ENCODE measurements around the gene TFDP2.
"Not testable (repeated sequence)": the region's sequence is repeated elsewhere in the genome, so short reads cannot be mapped to it uniquely, and the experiment has no call there.

Gene TFDP2, protein sequence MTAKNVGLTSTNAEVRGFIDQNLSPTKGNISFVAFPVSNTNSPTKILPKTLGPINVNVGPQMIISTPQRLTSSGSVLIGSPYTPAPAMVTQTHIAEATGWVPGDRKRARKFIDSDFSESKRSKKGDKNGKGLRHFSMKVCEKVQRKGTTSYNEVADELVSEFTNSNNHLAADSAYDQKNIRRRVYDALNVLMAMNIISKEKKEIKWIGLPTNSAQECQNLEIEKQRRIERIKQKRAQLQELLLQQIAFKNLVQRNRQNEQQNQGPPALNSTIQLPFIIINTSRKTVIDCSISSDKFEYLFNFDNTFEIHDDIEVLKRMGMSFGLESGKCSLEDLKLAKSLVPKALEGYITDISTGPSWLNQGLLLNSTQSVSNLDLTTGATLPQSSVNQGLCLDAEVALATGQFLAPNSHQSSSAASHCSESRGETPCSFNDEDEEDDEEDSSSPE

DNA sequence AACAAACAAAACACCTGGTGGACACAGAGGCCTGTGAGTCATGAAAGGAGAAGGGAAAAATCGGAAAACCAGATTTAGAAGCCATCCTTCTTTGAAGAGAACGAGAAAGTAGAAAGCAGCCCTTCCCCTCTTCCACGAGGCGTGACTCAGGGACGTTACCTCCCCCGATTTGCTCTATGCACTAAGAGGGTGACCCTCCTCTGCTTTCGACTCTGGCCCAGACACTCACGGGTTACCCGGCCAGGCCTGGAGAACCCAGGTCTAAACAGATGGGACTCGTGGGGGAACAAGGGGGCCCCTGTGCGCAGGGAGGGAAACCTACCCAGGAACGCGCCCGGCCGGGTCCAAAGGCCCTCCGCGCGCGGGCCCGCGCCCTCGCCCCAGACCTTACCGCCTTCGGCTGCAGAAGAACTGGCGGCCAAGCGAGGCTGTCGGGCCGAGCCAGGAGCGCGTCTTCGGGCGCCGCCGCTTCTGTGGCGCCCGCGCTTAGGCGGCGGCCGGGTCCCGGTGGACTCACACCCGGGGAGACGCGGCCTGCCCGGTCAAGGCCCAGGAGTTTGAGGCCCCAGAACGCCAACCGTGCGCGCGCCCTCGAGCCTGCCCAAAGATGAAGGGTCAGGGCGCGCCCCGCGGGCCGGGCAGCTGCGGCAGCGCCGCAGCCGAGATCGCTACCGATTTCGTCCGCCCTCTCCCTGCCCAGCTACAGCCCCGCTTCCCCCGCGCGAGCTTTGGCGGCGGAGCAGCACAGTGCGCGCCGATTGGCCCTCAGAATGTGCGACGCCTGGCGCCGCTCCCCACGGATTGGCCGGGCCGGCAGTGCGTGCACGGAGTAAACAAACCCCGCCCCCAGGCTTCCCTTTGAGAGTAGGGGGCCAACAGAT is at the start of gene TFDP2:
Gene TFDP2, minus strand, starts transcription at position 753 of the 881 bp plus-strand sequence. CDS start 47,795 bp downstream, outside the sequence.
- DNase-seq: peak; percentile 86

DNA sequence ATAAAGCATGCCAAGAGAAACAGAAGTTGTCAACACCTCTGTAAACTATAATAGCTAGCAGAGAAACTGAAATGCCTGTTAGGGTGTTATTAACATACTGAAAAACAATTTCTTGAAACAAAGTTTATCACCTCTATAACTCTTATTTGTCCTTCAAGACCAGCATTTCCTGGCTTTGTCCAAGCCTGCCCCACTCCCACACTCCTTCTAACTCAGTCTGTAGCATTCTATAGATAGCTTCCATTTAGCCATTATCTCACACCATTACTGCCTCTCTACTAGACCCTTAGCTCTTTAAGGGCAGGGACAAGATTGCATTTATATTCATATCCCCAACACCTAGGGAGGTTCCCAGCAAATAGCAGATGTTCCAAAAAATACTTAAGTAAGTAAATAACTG is 39.5 kb upstream of the TFDP2 start:
- DNase-seq: no peak

DNA sequence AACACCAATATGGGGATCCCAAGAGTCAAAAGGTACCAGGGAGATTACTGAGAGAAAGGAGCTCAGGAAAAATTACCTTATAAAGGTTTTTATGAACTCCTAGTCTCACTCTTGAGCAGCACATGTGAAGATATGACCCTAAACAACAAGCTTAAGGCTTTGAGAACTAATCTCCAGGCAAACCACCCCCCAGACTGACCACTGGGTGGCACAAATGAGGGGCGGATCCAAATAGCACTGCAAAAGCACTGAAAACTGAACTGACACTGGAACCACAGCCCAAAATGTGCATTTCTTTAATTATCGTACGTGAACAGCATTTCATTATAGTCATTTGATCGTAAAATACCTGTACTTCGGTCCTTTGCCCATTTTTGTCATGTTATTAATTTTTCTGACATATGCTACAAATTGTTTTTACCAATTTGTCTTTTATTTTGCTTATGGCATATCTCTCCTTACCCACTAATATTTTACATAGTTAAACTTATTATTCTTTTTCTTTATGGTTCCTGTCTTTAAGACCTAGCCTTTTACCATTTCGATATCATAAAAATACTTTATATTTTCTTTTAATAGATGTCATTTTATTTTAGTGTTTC is 31.5 kb upstream of the TFDP2 start:
- no peak for DNase-seq

DNA sequence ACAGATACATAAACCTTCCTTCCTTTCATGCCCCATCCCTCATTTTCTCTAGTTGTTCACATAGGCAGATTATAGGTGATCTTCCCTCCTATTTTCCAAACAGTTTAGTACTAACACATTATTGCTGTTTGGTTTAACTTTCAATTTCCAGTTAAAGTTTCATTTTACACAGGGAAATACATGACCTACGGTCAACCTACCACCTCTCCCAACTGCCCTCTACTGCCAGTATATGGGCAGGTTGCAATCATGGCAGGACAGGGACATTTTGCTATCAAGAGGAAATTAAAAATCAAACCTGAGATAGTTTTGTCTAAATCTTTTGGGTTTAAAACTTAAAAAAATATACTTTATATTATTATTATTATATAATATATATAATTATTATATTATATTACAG is 26.1 kb upstream of the TFDP2 start:
- DNase-seq: no peak

DNA sequence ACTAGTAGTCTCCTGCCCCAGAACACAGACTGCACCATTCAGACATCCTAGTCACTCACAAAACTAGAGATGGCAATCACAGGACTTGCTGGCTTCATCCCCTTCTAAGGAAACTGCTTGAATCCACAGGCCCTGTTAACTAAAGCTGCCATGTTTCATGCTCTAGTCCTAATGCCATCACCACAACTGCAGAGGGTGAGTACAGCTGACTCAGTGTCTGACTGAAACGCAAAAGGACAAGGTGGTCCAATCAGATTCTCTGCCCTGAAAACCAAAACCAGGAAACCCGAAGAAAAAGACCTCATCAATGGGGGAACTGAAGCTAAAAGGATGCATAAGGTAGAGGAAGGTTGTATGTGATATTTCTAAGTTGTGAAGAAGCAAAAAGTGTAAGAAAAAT is 25.2 kb upstream of the TFDP2 start:
- DNase-seq: no peak

DNA sequence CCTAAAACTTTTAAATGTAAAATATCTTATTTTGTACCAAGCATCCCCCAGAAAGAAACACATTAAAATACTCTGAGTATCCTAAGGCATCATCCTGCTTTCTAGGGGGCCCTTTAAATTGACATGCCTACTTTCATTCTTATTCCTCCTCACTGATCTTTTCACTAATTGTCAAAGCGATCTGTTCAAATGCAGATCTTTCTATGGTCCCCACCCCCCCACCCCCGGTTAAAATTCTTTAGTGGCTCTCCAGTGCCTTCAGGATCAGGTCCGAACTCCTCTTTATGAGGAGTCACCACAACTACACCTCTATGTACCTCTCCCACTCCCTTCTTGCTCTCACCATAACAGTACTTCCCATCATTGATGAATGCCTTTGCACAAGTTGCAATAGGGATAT is 19.2 kb upstream of the TFDP2 start:
- DNase-seq: no peak

DNA sequence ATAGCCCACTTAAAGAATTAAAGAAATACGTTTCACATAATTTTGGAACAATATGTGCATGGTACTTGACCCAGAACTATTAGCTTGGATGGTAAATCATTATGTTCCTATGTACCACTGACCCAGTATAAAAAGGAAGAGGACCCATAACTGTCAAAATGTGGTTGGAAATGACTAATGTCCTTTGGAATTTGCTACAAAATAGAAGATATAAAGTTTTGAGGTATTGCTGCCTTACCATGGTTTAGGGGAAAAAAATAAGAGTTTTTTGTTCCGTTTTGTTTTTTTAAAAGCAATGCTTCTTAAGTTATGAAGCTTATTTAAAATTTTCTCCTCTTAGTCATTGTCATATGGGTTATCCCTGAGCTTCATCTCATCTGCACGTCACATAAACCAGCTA is 15.8 kb upstream of the TFDP2 start:
- DNase-seq: no peak

DNA sequence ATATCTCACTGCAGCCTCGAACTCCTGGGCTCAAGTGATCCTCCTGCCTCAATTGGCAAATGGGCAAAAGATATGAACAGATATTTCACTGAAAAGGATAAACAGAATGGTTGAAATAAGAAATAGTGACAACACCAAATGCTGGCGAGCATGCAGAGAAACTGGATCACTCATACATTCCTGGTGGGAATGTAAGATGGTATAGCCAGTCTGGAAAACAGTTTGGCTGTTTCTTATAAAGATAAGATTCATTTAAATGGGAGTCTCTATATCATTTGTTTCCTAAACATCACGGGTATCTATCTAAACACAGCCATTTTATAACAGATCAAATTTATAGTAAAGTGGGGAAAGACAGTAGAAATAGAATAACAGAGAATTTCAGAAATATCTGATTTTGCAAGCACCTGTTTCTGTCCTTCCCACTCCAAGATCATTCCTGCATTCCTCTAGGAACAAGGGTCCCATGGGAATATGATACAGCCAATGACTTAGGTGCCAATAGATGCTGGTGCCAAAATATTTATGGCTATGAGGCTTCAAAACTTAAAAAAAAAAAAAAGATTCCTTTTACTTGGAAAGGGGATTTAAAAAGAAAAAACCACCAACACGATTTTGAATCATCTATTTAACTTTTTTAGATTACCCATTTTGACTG is 9.9 kb upstream of the TFDP2 start:
- no peak for DNase-seq

DNA sequence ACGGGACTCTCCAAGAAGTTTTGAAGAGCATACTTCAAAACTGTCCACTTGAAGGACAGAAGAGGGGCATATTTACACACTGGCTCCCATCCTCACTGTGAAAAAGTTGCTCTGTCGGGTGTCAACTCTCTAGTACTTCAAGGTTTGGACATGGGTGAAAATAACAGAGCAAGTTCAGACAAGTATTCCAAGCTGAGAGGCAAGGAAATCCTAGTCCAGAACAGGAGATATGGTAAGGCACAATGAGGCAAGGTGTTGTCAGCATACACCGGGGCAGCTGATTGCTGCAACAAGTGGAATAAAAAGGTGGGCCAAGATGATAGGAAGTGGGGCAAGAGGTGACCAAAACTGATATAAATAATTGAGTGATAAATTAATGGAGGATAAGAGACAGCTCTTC is 4.8 kb upstream of the TFDP2 start:
- no peak for DNase-seq

DNA sequence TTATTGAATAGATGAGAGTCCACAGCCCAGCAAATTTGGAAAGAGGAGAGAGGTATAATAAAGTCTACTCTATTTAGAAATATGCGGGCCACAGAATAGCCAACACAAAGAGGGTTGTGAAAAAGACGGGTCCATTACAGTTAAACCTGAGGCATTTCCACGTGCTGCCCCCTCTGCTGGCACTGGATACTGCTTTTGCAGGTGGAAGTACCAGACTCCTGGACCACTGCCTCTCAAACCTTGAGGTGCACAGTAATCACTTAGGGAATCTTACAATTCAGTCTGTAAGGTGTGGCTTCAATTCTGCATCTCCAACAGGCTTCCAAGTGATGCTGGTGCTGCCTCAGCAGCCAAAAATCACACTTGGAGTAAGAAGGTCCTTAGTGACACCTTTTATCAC is 3.0 kb upstream of the TFDP2 start:
- DNase-seq: no peak

DNA sequence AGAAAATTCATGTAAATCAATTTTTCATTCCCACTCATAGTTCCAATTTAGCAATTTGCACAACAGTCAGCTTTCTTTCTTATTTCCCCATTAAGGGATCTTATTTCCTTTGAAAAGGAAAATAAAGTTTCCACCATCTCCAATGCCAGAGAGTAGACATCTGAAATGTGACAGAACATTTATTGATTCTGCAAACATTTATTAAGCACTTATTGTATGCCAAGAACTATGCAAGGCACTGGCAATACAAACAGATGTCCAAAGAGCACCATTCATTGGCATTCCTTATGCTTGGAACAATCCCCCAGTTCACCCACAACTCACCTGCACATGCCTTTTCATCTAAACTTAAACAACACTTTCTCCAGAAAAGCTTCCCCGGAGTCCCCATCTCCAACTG is 2.5 kb upstream of the TFDP2 start:
- DNase-seq: no peak

DNA sequence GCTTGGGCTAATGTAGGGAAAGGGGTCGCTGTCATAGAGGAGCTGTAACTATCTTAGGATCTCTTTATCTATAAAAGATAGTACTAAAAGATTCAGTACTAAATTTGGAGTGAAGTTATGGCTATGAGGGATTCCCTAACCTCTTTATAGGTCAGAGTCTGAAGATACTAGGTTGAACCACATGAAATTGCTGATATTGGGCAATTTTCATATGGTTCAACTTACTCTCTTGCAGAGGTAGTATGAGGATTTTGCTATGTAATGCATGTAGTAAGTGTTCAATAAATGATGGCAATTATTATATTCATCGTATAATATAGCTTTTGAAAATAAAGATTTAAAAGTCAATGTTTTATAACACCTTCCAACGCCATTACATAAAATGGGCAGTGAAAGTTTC is 1.9 kb upstream of the TFDP2 start:
- DNase-seq: no peak

DNA sequence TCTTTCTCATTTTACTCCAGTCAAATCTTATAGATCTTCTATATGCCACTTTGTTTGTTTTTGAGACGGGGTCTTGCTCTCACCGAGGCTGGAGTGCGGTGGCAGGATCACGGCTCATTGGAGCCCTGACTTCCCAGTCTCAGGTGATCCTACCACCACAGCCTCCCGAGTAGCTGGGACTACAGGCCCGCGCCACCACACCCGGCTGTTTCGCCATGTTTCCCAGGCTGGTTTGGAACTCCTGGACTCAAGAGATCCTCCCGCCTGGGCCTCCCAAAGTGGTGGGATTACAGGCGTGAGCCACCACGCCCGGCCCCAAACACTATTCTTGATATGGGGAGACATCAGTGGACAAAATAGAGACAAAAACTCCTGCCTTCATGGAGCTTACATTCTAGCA is 927 bp upstream of the TFDP2 start:
- no peak for DNase-seq

DNA sequence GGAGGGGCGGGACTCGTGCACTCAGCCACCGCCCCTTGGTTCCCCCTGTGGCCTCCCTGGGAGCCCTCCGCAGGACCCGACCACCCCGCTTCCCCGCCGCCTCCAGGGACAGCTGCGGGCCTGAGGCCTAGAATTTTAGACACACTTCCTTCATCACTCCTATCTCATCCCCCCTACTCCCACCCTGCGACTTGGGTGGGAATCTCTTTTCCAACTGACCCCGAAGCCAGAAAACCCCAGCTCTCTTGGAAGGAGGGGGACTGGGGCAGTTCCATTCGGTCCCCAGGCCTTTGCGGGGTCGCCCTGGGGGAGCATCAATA is 289 bp upstream of the TFDP2 start:
- DNase-seq: no peak

DNA sequence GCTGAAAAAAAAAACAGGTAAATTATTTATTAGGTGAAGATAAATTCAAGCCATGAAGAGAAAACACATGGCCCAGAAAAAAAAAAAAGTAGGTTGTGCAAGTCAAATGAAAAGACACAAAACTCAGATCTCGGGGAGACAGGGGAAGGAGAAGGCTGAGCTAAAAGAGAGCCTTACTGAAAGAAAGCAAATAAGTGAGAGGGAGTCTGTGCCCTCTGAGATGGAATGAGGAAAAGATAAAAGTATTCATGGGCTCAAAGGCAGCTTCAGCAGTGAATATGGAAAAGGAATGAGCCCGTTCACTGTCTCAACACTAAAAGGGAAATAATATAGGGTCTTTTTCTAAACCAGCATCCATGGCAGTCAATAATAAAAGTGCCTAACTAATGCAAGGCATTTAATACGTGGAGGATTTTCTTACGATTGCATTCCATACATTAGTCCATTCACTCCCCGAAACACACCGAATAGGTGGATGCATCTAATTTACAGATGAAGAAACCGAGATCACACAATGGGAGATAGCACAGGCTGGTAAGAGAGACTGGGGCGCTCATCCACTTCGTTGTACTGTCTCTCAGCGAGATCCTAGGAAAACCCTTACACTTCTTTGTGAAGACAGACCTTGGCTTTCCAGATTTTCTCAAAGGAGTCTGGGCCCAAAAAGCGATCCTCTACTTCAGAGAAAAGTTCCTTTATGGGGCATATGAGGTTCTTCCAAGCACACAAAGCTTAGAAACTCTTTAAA is 1.1 kb downstream of the TFDP2 start:
- no peak for DNase-seq

DNA sequence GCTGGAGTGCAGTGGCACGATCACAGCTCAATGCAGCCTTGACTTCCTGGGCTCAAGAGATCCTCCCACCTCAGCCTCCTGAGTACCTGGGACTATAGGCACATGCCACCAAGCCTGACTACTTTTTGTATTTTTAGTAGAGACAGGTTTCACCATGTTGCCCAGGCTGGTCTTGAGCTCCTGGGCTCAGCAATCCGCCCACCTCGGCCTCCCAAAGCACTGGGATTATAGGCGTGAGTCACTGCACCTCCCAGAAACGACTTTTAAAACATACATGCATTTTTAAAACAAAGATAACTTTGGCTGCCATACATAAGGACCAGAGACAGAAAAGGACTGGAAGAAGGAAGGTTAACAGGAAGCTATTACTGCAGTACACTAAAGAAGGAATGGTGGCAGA is 4.8 kb downstream of the TFDP2 start:
- DNase-seq: not testable (repeated sequence)

DNA sequence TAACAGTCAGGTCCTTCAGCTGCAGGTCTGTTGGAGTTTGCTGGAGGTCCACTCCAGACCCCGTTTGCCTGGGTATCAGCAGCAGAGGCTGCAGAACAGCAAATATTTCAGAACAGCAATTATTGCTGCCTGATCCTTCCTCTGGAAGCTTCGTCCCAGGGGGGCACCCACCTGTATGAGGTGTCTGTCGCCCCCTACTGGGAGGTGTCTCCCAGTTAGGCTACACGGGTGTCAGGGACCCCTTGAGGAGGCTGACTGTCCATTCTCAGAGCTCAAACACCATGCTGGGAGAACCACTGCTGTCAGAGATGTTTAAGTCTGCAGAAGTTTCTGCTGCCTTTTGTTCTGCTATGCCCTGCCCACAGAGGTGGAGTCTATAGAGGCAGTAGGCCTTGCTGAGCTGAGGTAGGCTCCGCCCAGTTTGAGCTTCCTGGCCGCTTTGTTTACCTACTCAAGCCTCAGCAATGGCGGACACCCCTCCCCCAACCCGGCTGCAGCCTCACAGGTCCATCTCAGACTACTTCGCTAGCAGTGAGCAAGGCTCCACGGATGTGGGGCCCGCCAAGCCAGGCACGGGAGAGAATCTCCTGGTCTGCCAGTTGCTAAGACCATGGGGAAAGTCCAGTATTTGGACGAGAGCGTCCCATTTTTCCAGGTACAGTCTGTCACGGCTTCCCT is 8.6 kb downstream of the TFDP2 start:
- DNase-seq: not testable (repeated sequence)

DNA sequence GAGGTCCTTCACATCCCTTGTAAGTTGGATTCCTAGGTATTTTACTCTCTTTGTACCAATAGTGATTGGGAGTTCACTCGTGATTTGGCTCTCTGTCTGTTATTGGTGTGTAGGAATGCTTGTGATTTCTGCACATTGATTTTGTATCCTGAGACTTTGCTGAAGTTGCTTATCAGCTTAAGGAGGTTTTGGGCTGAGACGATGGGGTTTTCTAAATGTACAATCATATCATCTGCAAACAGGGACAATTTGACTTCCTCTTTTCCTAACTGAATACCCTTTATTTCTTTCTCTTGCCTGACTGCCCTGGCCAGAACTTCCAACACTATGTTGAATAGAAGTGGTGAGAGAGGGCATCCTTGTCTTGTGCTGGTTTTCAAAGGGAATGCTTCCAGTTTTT is 12.3 kb downstream of the TFDP2 start:
- DNase-seq: not testable (repeated sequence)

DNA sequence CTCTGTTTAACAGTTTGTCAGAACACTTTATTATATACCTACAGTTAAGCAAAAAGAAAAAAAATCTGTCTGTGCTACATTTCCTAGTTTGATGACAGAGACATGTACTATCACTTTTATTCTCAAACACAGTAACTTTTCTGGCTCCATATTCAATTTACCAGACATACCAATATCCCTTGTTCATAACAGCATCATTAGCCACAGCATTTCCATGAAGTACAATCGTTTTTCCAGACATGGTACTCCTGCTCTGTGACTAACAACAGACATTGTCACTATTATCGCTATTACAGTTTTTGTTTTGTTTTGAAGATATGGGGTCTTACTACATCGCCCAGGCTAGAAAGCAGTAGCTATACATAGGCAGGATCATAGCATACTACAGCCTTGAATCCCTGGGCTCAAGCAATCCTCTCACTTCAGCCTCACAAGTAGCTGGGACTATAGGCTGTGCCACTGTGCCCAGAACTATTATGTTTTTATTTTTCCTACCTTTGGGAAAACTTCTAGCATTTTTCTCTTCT is 14.5 kb downstream of the TFDP2 start:
- DNase-seq: no peak

DNA sequence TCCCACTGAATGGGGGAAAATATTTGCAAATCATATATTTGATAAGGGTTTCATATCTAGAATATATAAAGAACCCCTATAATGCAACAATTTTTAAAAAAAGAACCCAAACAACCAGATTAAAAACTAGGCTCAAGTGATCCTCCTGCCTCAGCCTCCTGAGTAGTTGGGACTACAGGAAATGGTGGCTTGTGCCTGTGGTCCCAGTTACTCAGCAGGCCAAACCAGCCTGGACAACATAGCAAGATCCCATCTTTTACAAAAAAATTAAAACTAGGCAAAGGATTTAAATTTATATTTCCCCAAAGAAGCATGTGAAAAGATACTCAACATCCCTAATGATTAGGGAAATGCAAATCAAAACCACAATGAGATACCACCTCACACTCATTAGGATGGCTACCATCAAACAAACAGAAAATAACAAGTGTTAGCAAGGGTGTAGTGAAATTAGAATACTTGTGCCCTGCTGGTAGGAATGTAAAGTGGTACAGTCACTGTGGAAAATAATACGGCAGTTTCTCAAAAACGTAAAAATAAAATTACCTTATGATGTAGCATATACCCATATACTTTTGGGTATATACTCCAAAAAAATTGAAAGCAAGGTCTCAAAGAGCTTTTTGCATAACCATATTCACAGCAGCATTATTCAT is 19.7 kb downstream of the TFDP2 start:
- no peak for DNase-seq

Data from NCI-H345 (cell line).